ENCODE measurements around the gene TGM4.

GRCh38 chr3:44835684-44836083 lies 38.7 kb upstream of the TGM4 start:
- TF ChIP-seq CTCF (IDR thresholded peaks at IDR 0.05): no peak
- TF ChIP-seq POLR2A (IDR thresholded peaks at IDR 0.05): no peak

Measured in uterus (tissue), 2 donors.